Endodermal cell (in vitro differentiated cells): ENCODE data around the gene FNDC11. TPM values are rescaled to one million over a fixed set of nuclear protein-coding genes. Genes with fewer than 3 reads are reported as not detected.

Source experiments
- DNase-seq: peaks from one replicate; pipeline ENCODE4 v3.0.0-alpha.2; 2017
- H3K27ac ChIP-seq: 2 replicates; pipeline ENCODE4 v1.5.1; 2013; ENCODE audit warnings: mild to moderate bottlenecking, low read depth, low read length, moderate library complexity
- H3K27me3 ChIP-seq: 2 replicates; pipeline ENCODE4 v1.6.1; 2013; ENCODE audit warnings: mild to moderate bottlenecking, low read length, moderate library complexity; ENCODE audit not compliant: insufficient read depth, control insufficient read depth, poor library complexity, severe bottlenecking
- H3K36me3 ChIP-seq: 2 replicates; pipeline ENCODE4 v1.7.0; 2013; ENCODE audit warnings: mild to moderate bottlenecking, low read length, moderate library complexity; ENCODE audit not compliant: control insufficient read depth, insufficient read depth
- H3K4me1 ChIP-seq: one replicate; pipeline ENCODE4 v1.7.0; 2013; ENCODE audit warnings: low read length; ENCODE audit not compliant: control insufficient read depth, insufficient read depth
- H3K4me3 ChIP-seq: 2 replicates; pipeline ENCODE4 v1.5.1; 2013; ENCODE audit warnings: mild to moderate bottlenecking, low read length, moderate library complexity
- H3K9ac ChIP-seq: 2 replicates; pipeline ENCODE4 v1.6.1; 2013; ENCODE audit warnings: mild to moderate bottlenecking, low read length, moderate library complexity; ENCODE audit not compliant: poor library complexity, severe bottlenecking; ENCODE audit errors: extremely low read depth
- H3K9me3 ChIP-seq: 2 replicates; pipeline ENCODE4 v1.6.1; 2013; ENCODE audit warnings: mild to moderate bottlenecking, low read length, moderate library complexity; ENCODE audit not compliant: control insufficient read depth
- H3K27ac Mint-ChIP-seq: 2 replicates; pipeline ENCODE4 v1.8.0; 2020; ENCODE audit warnings: mixed read lengths
- H3K27me3 Mint-ChIP-seq: 2 replicates; pipeline ENCODE4 v1.8.0; 2021; ENCODE audit warnings: mild to moderate bottlenecking, mixed read lengths; ENCODE audit not compliant: insufficient read depth
- H3K36me3 Mint-ChIP-seq: 2 replicates; pipeline ENCODE4 v1.8.0; 2020; ENCODE audit warnings: low read depth, mixed read lengths
- H3K4me1 Mint-ChIP-seq: 2 replicates; pipeline ENCODE4 v1.8.0; 2020; ENCODE audit warnings: mixed read lengths
- H3K4me3 Mint-ChIP-seq: 2 replicates; pipeline ENCODE4 v1.8.0; 2020; ENCODE audit warnings: mild to moderate bottlenecking, moderate library complexity, mixed read lengths
- H3K9me3 Mint-ChIP-seq: 2 replicates; pipeline ENCODE4 v1.8.0; 2020; ENCODE audit warnings: mild to moderate bottlenecking, mixed read lengths
- CTCF ChIP-seq: fragments of 200-600 bp; sonication (generic); conservative IDR thresholded peaks from 2 replicates; pipeline ENCODE4 v1.5.0; 2021; ENCODE audit warnings: antibody characterized with exemption, mild to moderate bottlenecking
- WGBS, 2 experiments: methylation state at CpG; one replicate each; pipeline versions ENCODE4 v1.1.5 to v1.1.7; 2013; ENCODE audit warnings: missing lambda C conversion rate in 2 of 2, mixed read lengths in 1 of 2; ENCODE audit not compliant: insufficient coverage in 1 of 2, insufficient read length in 1 of 2; 5-methylcytosine and 5-hydroxymethylcytosine counted together
- total RNA-seq, 2 donors: library from RNA; stranded (reverse); fragmentation: NEBNext Ultra II Directional in 1 of 2; extraction: Animal tissue kit (Norgen Biotek cat#: 25700) in 1 of 2; gene quantifications; 2 replicates in 1 of 2; 3 replicates in 1 of 2; pipeline ENCODE4 v1.2.1, GENCODE V29; 2021

Gene FNDC11
- total RNA-seq, 2 donors from 2014 or later: 1.8 to 2.4 TPM

- WGBS, 2 experiments: 79 to 87% methylated on average over 25 to 38 of the region's 38 CpGs
- Mint-ChIP-seq H3K36me3 (peaks cover 6% of the 10 kb centered on the region), H3K9me3 (no peaks in the 10 kb centered on the region), H3K27ac (no peak overlapping the region), H3K4me3 (peak overlapping the region; percentile 63), H3K4me1 (no peaks in the 10 kb centered on the region), H3K27me3 (no peaks in the 10 kb centered on the region)
- Histone ChIP-seq H3K4me1 (no peaks in the 10 kb centered on the region), H3K9me3 (no peaks in the 10 kb centered on the region), H3K27ac (no peak overlapping the region), H3K27me3 (no peaks in the 10 kb centered on the region), H3K4me3 (no peak overlapping the region), H3K36me3 (peaks cover 3% of the 10 kb centered on the region), H3K9ac (no peak overlapping the region)
- TF ChIP-seq CTCF: no peak
- peak; percentile 67 for DNase-seq
Measured at GRCh38 chr20:63554361-63555278, 661 bp downstream of the FNDC11 start.

GRCh38 chr20:63555661-63556381 is 1.9 kb downstream of the FNDC11 start:
- H3K27me3 Mint-ChIP-seq: no peaks in the 10 kb centered on the region
- peaks cover 10% of the 10 kb centered on the region for H3K36me3 Mint-ChIP-seq
- H3K9me3 ChIP-seq: no peaks in the 10 kb centered on the region
- peaks cover 7% of the 10 kb centered on the region for H3K36me3 ChIP-seq
- no peak overlapping the region for H3K27ac Mint-ChIP-seq
- no peaks in the 10 kb centered on the region for H3K27me3 ChIP-seq
- no peak overlapping the region for H3K27ac ChIP-seq
- no peaks in the 10 kb centered on the region for H3K4me1 ChIP-seq
- no peak overlapping the region for H3K4me3 Mint-ChIP-seq
- no peak for DNase-seq
- TF ChIP-seq CTCF: no peak
- WGBS, 2 experiments: 94 to 99% methylated on average over 37 to 45 of the region's 45 CpGs
- no peaks in the 10 kb centered on the region for H3K4me1 Mint-ChIP-seq
- H3K4me3 ChIP-seq: no peak overlapping the region
- H3K9ac ChIP-seq: no peak overlapping the region
- H3K9me3 Mint-ChIP-seq: no peaks in the 10 kb centered on the region

GRCh38 chr20:63556873-63557478 is 3.0 kb downstream of the FNDC11 start:
- Histone ChIP-seq H3K9ac (no peak overlapping the region), H3K9me3 (no peaks in the 10 kb centered on the region), H3K27me3 (no peaks in the 10 kb centered on the region), H3K4me3 (no peak overlapping the region), H3K36me3 (peaks cover 7% of the 10 kb centered on the region), H3K4me1 (no peaks in the 10 kb centered on the region), H3K27ac (no peak overlapping the region)
- H3K4me3 Mint-ChIP-seq: no peak overlapping the region
- DNase-seq: no peak
- H3K9me3 Mint-ChIP-seq: no peaks in the 10 kb centered on the region
- WGBS, 2 experiments: 71 to 78% methylated on average over 10 to 23 of the region's 23 CpGs
- peaks cover 12% of the 10 kb centered on the region for H3K36me3 Mint-ChIP-seq
- no peaks in the 10 kb centered on the region for H3K27me3 Mint-ChIP-seq
- no peak overlapping the region for H3K27ac Mint-ChIP-seq
- TF ChIP-seq CTCF: no peak
- H3K4me1 Mint-ChIP-seq: no peaks in the 10 kb centered on the region
